ENCODE data around the gene USP36. TPM values are rescaled to one million over a fixed set of nuclear protein-coding genes. Genes with fewer than 3 reads are reported as not detected.

The USP36 gene
- total RNA-seq, 6 experiments from 2014 or later, result 12.7 to 27.8 (median 18.7) TPM

DNA sequence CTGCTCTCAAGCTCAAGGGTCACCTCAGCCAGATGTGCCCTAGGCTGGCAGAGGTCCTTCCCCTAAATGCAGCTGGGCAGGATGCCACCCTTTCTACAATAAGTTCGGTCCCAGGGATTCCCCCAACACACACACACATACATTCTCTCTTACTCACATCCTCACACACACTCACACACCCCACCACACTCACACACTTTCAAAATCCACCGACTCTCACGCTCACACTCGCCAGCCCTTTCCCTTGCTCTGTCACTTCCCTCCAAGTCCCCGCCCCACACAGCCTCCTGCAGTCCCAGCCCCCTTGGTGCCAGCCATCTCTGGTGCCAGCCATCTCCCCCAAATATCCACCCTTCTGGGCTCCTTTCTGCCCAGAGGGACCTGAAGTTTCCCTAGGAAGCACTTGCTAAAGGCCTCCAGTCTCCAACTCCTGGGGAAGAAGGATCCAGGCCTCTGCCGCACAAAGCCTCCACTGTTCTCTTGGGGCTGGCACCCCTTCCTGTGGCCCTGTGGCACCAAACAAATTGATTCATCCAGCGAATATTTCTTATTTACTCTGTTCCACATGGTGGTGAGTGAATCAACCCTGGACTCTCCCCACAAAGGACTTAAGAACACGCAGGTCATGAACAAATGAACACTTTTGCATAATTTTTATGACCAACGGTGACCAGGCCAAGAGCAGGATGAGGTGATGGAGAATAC is 3.8 kb upstream of the USP36 start:
- H3K4me1 ChIP-seq, result peaks cover 0 to 3% (median 1%) of the 10 kb centered on the region in 4 donors
- H3K27ac ChIP-seq, result no peak overlapping the region
- H3K36me3 ChIP-seq, result no peaks in the 10 kb centered on the region
- WGBS (ENCODE audit: insufficient coverage, low coverage, low lambda C conversion rate, missing lambda C conversion rate), result 68% methylated on average over 8 of the region's 9 CpGs
- DNase-seq (no peak), ATAC-seq (no peak)
- no peak overlapping the region for H3K4me3 ChIP-seq
- H3K9me3 ChIP-seq, result no peaks in the 10 kb centered on the region
- no peak for TF ChIP-seq POLR2A (IDR thresholded peaks at IDR 0.05)
- TF ChIP-seq, protein P1, sequence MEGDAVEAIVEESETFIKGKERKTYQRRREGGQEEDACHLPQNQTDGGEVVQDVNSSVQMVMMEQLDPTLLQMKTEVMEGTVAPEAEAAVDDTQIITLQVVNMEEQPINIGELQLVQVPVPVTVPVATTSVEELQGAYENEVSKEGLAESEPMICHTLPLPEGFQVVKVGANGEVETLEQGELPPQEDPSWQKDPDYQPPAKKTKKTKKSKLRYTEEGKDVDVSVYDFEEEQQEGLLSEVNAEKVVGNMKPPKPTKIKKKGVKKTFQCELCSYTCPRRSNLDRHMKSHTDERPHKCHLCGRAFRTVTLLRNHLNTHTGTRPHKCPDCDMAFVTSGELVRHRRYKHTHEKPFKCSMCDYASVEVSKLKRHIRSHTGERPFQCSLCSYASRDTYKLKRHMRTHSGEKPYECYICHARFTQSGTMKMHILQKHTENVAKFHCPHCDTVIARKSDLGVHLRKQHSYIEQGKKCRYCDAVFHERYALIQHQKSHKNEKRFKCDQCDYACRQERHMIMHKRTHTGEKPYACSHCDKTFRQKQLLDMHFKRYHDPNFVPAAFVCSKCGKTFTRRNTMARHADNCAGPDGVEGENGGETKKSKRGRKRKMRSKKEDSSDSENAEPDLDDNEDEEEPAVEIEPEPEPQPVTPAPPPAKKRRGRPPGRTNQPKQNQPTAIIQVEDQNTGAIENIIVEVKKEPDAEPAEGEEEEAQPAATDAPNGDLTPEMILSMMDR (IDR thresholded peaks at IDR 0.05), result no peak
- intact Hi-C loops (cut with DNase I), result no loop called here
- no peaks in the 10 kb centered on the region for H3K27me3 ChIP-seq

DNA sequence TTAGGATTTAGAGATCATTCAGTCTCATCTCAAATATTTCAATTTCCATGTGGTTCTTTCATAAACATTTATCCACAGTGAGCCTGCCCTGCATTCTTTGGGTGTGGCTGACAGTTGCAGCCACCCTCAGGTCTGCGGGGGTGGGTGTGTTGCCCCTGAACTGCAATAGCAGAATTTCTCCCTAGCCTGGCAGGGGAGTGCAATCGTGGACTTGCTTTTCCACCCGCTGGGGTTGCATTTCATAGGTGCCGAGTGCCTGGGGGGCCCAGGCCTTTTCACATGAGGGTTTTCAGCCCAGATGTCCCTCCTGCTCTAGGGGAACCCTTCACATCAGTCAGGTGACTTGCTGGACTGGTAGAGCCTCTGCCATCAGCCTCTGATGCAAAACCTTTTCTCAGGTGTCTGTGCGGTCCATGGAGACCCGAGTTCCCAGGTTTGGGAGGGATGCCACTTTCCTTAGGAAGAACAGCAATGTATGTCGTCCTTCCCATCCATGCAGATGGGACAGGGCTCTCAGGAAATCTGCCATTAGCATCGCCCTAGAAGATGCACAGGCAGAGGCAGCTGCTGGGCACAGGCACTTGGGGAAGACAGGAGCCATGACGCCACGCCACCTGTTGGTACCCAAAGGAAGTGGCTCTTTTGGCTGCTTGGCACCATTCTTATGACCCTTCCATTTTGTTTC is 2.4 kb upstream of the USP36 start:
- 84% methylated on average over 4 of the region's 10 CpGs for WGBS (ENCODE audit: insufficient coverage, low coverage, low lambda C conversion rate, missing lambda C conversion rate)
- Histone ChIP-seq H3K36me3 (peaks cover 0 to 1% (median 0%) of the 10 kb centered on the region in 4 donors), H3K27me3 (no peaks in the 10 kb centered on the region), H3K27ac (no peak overlapping the region), H3K4me3 (no peak overlapping the region), H3K9me3 (no peaks in the 10 kb centered on the region), H3K4me1 (peaks cover 0 to 16% (median 5%) of the 10 kb centered on the region in 4 donors)
- DNase-seq, result no peak
- TF ChIP-seq, protein P1 (IDR thresholded peaks at IDR 0.05), result peak; percentile 15 to 49 (median 34)
- TF ChIP-seq POLR2A (IDR thresholded peaks at IDR 0.05), result no peak
- no peak for ATAC-seq
- intact Hi-C loops (cut with DNase I), result no loop called here

DNA sequence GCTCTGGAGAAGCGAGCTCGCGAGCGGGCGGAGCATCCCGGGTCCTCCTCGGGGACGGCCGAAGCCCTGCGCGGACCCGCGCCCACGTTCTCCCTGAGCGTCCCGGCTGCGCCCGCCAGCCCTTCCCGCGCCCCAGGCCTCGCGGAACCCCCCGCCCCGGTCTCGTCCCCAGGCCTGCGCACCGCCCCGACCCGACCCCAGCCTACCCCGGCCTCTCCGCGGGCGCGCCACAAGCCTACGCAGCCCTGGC is 159 bp downstream of the USP36 start:
- H3K27ac ChIP-seq, result peak overlapping the region; percentile 98 to 100 (median 99)
- TF ChIP-seq POLR2A (IDR thresholded peaks at IDR 0.05), result no peak
- TF ChIP-seq, protein P1 (IDR thresholded peaks at IDR 0.05), result no peak
- DNase-seq, result no peak
- peak overlapping the region; percentile 67 to 95 (median 93) for H3K4me3 ChIP-seq
- no peaks in the 10 kb centered on the region for H3K9me3 ChIP-seq
- no CpG with 5 or more reads among the region's 35 CpGs for WGBS (ENCODE audit: insufficient coverage, low coverage, low lambda C conversion rate, missing lambda C conversion rate)
- intact Hi-C loops (cut with DNase I), result no loop called here
- peak in 1 of 4 donors; percentile 14 for ATAC-seq
- peaks cover 3 to 25% (median 14%) of the 10 kb centered on the region in 4 donors for H3K36me3 ChIP-seq
- peaks cover 0 to 18% (median 5%) of the 10 kb centered on the region in 4 donors for H3K4me1 ChIP-seq
- H3K27me3 ChIP-seq, result no peaks in the 10 kb centered on the region

DNA sequence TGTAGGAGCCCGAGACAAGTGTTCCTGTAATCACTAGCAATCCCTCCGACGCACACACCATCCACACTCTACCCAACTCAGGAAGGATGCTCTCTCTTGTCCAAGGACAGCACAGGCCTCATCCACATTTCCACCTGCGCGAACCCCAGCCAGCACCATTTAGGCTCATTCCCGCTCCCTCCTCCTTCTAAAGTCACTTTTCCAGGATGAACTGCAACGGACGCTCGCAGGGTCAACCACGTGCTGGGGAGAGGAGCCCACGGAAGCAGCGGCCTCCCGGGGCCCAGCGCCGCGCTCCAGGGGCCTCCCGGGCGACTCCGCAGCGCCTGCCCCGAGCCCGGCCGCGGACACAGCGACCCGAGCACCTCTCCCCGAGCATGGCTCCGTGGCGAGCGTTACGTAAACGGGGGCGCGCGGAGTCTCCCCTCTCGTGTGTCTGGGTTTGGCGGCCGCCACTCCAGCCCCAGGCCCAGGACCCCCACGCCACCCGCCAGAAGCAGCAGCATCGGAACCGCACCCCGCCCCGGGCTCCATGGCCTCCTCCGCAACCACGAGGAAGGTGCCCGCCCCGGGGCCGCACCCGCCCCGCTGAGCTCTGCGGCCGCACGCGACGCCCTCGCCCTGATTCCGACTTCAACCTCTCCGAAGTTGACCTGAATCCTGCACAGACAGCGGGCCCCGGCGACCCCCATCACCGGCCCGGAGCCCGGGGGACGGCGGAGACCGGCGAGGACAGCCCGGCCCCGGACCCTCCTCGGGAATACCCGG is 668 bp downstream of the USP36 start:
- H3K27me3 ChIP-seq, result no peaks in the 10 kb centered on the region
- ATAC-seq (peak; percentile 1 to 12 (median 2)), DNase-seq (peak in 2 of 3 donors; percentile 58 to 69)
- peaks cover 3 to 30% (median 19%) of the 10 kb centered on the region in 4 donors for H3K36me3 ChIP-seq
- intact Hi-C loops (cut with DNase I), result no loop called here
- H3K4me3 ChIP-seq, result peak overlapping the region; percentile 67 to 95 (median 93)
- TF ChIP-seq, protein P1 (IDR thresholded peaks at IDR 0.05), result no peak
- peak; percentile 29 for TF ChIP-seq POLR2A (IDR thresholded peaks at IDR 0.05)
- 1% methylated on average over 8 of the region's 73 CpGs for WGBS (ENCODE audit: insufficient coverage, low coverage, low lambda C conversion rate, missing lambda C conversion rate)
- H3K9me3 ChIP-seq, result no peaks in the 10 kb centered on the region
- peak overlapping the region; percentile 98 to 100 (median 99) for H3K27ac ChIP-seq
- peaks cover 0 to 18% (median 5%) of the 10 kb centered on the region in 4 donors for H3K4me1 ChIP-seq

All from right lobe of liver (tissue), 6 donors.